Nephron progenitor cell (in vitro differentiated cells): ENCODE results near the gene PTPRD.

ENCODE experiments used
- DNase-seq: peaks from one replicate; pipeline ENCODE4 v3.0.0; 2021
- H3K27ac Mint-ChIP-seq: 2 replicates; pipeline ENCODE4 v1.8.0; 2021; ENCODE audit warnings: mild to moderate bottlenecking, moderate library complexity, mixed read lengths
- H3K27me3 Mint-ChIP-seq: 2 replicates; pipeline ENCODE4 v1.8.0; 2021; ENCODE audit warnings: mild to moderate bottlenecking, low read depth, mixed read lengths; ENCODE audit not compliant: poor library complexity
- H3K36me3 Mint-ChIP-seq: 2 replicates; pipeline ENCODE4 v1.8.0; 2021; ENCODE audit warnings: low read depth, mixed read lengths
- H3K4me1 Mint-ChIP-seq: 2 replicates; pipeline ENCODE4 v1.8.0; 2021; ENCODE audit warnings: mixed read lengths
- H3K4me3 Mint-ChIP-seq: 2 replicates; pipeline ENCODE4 v1.8.0; 2021; ENCODE audit warnings: mild to moderate bottlenecking, moderate library complexity, mixed read lengths
- H3K9me3 Mint-ChIP-seq: 2 replicates; pipeline ENCODE4 v1.8.0; 2021; ENCODE audit warnings: mild to moderate bottlenecking, moderate library complexity, mixed read lengths
- TF ChIP-seq, protein P1 (sequence below): fragments of 200-600 bp; sonication (generic); IDR thresholded peaks from 2 replicates; pipeline ENCODE4 v1.5.0; 2021; ENCODE audit warnings: antibody characterized with exemption

Gene PTPRD

GRCh38 chr9:8718121-8718725 is 1894.6 kb downstream of the PTPRD start:
- Mint-ChIP-seq H3K4me3 (no peak overlapping the region), H3K27me3 (no peaks in the 10 kb centered on the region), H3K36me3 (peaks cover 23% of the 10 kb centered on the region)

DNA sequence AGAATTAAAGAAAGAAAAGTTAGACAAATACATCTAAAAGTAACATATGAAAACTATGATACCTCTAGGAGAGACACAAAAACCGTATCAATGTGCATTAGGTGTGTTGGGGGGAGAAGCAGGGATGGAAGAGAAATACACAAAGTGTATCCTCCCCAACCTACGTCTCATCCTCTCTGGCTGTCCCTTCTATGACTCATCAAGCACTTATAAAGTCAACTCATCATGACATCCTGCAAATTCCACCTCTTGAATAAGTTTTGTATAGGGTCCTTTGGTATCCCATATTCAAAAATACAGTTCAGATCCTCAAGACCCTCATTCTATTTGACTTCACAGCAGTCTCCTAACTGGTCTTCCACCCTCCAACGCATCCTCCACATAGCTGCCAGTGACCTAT is 1895.7 kb downstream of the PTPRD start:
- H3K27ac Mint-ChIP-seq: no peak overlapping the region
- peaks cover 7% of the 10 kb centered on the region for H3K9me3 Mint-ChIP-seq
- peaks cover 31% of the 10 kb centered on the region for H3K36me3 Mint-ChIP-seq
- no peak for DNase-seq
- H3K4me1 Mint-ChIP-seq: peaks cover 22% of the 10 kb centered on the region
- H3K4me3 Mint-ChIP-seq: no peak overlapping the region
- no peaks in the 10 kb centered on the region for H3K27me3 Mint-ChIP-seq
- TF ChIP-seq, protein P1, sequence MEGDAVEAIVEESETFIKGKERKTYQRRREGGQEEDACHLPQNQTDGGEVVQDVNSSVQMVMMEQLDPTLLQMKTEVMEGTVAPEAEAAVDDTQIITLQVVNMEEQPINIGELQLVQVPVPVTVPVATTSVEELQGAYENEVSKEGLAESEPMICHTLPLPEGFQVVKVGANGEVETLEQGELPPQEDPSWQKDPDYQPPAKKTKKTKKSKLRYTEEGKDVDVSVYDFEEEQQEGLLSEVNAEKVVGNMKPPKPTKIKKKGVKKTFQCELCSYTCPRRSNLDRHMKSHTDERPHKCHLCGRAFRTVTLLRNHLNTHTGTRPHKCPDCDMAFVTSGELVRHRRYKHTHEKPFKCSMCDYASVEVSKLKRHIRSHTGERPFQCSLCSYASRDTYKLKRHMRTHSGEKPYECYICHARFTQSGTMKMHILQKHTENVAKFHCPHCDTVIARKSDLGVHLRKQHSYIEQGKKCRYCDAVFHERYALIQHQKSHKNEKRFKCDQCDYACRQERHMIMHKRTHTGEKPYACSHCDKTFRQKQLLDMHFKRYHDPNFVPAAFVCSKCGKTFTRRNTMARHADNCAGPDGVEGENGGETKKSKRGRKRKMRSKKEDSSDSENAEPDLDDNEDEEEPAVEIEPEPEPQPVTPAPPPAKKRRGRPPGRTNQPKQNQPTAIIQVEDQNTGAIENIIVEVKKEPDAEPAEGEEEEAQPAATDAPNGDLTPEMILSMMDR: no peak

More at GRCh38 chr9:8718121-8718725, 1894.6 kb downstream of the PTPRD start:
- Mint-ChIP-seq H3K4me1 (peaks cover 26% of the 10 kb centered on the region), H3K9me3 (peaks cover 4% of the 10 kb centered on the region), H3K27ac (peak overlapping the region; percentile 79)
- TF ChIP-seq, protein P1: no peak
- DNase-seq: no peak

- TF ChIP-seq, protein P1: no peak
- no peak overlapping the region for H3K27ac Mint-ChIP-seq
- H3K36me3 Mint-ChIP-seq: peaks cover 27% of the 10 kb centered on the region
- no peak for DNase-seq
- peaks cover 18% of the 10 kb centered on the region for H3K4me1 Mint-ChIP-seq
- H3K4me3 Mint-ChIP-seq: no peak overlapping the region
- H3K9me3 Mint-ChIP-seq: peaks cover 7% of the 10 kb centered on the region
- no peaks in the 10 kb centered on the region for H3K27me3 Mint-ChIP-seq
Measured at GRCh38 chr9:8715788-8716187, 1897.0 kb downstream of the PTPRD start.

DNA sequence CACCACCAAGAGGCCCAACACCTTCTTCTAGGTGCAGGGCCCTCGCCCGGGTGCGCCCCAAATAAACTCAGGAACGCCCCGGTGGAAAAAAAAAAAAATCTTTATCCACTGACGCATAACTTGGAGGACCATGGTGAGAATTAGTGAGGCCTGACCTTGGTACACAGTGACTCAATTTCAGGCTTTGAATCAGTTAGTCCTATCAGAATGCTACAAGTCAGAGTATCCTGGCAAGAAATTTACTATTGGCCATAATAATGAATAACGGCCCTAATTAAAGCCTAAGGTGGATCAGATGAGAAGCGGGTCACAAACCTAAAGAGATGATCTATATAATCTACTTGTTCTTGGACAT is 1899.0 kb downstream of the PTPRD start:
- peaks cover 7% of the 10 kb centered on the region for H3K9me3 Mint-ChIP-seq
- no peak for DNase-seq
- H3K27ac Mint-ChIP-seq: no peak overlapping the region
- H3K27me3 Mint-ChIP-seq: no peaks in the 10 kb centered on the region
- no peak overlapping the region for H3K4me3 Mint-ChIP-seq
- H3K36me3 Mint-ChIP-seq: peaks cover 27% of the 10 kb centered on the region
- TF ChIP-seq, protein P1: no peak
- peaks cover 12% of the 10 kb centered on the region for H3K4me1 Mint-ChIP-seq

DNA sequence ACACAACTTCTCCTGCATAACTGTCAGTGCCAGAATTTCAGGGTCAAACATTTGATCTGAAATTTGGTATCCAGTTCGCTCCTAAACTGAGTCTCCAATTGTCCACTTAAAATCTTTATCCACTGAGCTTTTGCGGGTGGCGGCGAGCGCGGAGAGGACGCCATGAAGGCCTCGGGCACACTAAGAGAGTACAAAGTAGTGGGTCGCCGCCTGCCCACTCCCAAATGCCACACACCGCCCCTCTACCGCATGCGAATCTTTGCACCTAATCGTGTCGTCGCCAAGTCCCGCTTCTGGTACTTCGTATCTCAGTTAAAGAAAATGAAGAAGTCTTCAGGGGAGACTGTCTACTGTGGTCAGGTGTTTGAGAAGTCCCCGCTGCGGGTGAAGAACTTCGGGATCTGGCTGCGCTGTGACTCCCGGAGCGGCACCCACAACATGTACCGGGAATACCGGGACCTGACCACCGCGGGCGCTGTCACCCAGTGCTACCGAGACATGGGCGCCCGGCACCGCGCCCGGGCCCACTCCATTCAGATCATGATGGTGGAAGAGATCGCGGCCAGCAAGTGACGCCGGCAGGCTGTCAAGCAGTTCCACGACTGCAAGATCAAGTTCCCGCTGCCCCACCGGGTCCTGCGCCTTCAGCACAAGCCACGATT is 1899.5 kb downstream of the PTPRD start:
- no peak for DNase-seq
- no peak overlapping the region for H3K4me3 Mint-ChIP-seq
- H3K4me1 Mint-ChIP-seq: peaks cover 7% of the 10 kb centered on the region
- H3K9me3 Mint-ChIP-seq: peaks cover 7% of the 10 kb centered on the region
- TF ChIP-seq, protein P1: no peak
- no peak overlapping the region for H3K27ac Mint-ChIP-seq
- no peaks in the 10 kb centered on the region for H3K27me3 Mint-ChIP-seq
- H3K36me3 Mint-ChIP-seq: peaks cover 27% of the 10 kb centered on the region

GRCh38 chr9:8709731-8710130 is 1903.1 kb downstream of the PTPRD start:
- Mint-ChIP-seq H3K4me3 (no peak overlapping the region), H3K27me3 (peaks cover 4% of the 10 kb centered on the region), H3K4me1 (peaks cover 23% of the 10 kb centered on the region), H3K36me3 (peaks cover 22% of the 10 kb centered on the region), H3K27ac (no peak overlapping the region), H3K9me3 (peaks cover 7% of the 10 kb centered on the region)
- no peak for DNase-seq
- TF ChIP-seq, protein P1: no peak
